Renal pelvis (tissue), 4 donors: ENCODE results near the gene PHACTR2. TPM values are rescaled to one million over a fixed set of nuclear protein-coding genes. Genes with fewer than 3 reads are reported as not detected.
"Not testable (repeated sequence)": the region's sequence is repeated elsewhere in the genome, so short reads cannot be mapped to it uniquely, and the experiment has no call there.

Experiments used
- DNase-seq: peaks from one replicate; pipeline ENCODE4 v3.0.0-alpha.2; 2013
- polyA plus RNA-seq, 3 donors: library from polyadenylated mRNA; unstranded; fragments of 120-200 nt; gene quantifications; one replicate each; pipeline ENCODE4 v1.2.1, GENCODE V29; 2013; ENCODE audit not compliant: insufficient read length in 3 of 3

Gene PHACTR2
- polyA plus RNA-seq, 3 donors: 26.7 to 33.6 (median 32.3) TPM

DNA sequence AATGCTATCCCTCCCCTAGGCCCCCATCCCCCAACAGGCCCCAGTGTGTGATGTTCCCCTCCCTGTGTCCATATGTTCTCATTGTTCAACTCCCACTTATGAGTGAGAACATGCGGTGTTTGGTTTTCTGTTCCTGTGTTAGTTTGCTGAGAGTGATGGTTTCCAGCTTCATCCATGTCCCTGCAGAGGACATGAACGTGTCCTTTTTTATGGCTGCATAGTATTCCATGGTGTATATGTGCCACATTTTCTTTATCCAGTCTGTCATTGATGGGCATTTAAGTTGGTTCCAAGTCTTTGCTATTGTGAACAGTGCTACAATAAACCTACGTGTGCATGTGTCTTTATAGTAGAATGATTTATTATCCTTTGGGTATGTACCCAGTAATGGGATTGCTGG lies 173.9 kb downstream of the PHACTR2 start:
- DNase-seq: not testable (repeated sequence)

- DNase-seq: not testable (repeated sequence)
These were observed 177.3 kb downstream of the PHACTR2 start for GRCh38 chr6:143855057-143855456.

- not testable (repeated sequence) for DNase-seq
These were observed 179.0 kb downstream of the PHACTR2 start for GRCh38 chr6:143856762-143857161.

- DNase-seq: no peak
These were observed 179.9 kb downstream of the PHACTR2 start for GRCh38 chr6:143857651-143858050.

GRCh38 chr6:143859891-143860660 lies 182.3 kb downstream of the PHACTR2 start:
- DNase-seq: no peak

- DNase-seq: no peak
These were observed 186.0 kb downstream of the PHACTR2 start for GRCh38 chr6:143863771-143864170.

- DNase-seq: no peak
These were observed 186.5 kb downstream of the PHACTR2 start, which contains the start of gene ZC2HC1B for GRCh38 chr6:143864234-143864633. Gene ZC2HC1B, plus strand, starts transcription at chr6:143864474. Its CDS starts 66 bp downstream, at chr6:143864540.

DNA sequence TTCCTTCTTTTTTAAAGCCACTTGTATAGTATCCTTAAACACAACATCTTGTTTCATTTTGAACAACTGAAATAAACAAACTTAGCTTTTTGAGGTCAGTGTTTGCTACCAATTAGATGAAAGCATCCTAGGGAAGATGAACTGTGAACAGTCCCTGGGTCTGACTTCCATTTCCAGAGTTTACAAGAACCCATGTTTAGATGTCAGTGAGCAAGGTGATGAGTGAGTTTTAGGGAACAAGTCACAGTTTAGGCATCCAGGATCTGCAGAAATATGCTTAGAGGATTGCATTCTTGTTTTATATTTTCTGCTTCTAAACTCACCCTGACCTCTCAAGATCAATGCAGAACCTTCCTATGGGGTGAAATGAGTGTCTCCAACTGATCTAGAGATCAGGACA lies 189.5 kb downstream of the PHACTR2 start:
- DNase-seq: no peak

DNA sequence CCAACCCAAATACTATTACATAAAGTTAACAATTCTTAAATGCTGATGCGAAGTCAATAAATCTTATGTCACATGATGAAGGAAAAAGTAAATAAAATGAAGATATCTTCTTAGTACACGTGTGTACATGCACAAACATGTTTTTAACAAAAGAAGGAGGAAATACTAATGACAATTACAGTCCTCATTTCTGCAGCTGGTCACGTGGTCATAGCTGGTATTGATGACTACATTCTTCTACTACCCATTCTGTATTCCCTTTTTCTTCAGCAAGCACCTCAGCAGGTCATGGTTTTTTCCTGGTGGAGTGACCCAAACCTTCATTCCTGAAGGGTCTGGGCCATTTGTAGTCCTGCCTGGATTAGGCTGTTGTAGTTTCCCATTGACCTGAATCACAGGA lies 191.0 kb downstream of the PHACTR2 start:
- DNase-seq: not testable (repeated sequence)

- not testable (repeated sequence) for DNase-seq
These were observed 193.5 kb downstream of the PHACTR2 start for GRCh38 chr6:143871202-143871730.

GRCh38 chr6:143872201-143872600 lies 194.4 kb downstream of the PHACTR2 start:
- DNase-seq: no peak

DNA sequence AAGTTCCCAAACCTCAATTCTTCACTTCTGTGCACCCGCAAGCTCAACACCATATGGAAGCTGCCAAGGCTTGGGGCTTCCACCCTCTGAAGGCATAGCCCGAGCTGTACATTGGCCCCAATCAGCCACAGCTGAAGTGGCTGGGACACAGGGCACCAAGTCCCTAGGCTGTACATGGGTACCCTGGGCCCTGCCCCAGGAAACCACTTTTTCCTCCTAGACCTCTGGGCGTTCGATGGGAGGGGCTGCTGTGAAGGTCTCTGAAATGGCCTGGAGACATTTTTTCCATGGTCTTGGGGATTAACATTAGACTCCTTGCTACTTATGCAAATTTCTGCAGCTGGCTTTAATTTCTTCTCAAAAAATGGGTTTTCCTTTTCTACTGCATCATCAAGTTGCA lies 195.8 kb downstream of the PHACTR2 start:
- not testable (repeated sequence) for DNase-seq

DNA sequence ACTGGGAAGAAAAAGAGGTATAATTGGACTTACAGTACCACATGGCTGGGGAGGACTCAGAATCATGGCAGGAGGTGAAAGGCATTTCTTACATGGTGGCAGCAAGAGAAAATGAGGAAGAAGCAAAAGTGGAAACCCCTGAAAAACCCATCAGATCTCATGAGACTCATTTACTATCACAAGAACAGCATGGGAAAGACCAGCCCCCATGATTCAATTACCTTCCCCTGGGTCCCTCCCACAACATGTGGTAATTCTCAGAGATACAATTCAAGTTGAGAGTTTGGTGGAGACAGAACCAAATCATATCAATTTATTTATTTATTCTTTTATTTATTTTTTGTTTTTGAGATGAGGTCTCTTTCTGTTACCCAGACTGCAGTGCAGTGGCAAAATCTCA lies 196.7 kb downstream of the PHACTR2 start:
- DNase-seq: not testable (repeated sequence)

- DNase-seq: no peak
These were observed 200.0 kb downstream of the PHACTR2 start for GRCh38 chr6:143877584-143878271.

GRCh38 chr6:143878272-143878760 lies 200.6 kb downstream of the PHACTR2 start:
- no peak for DNase-seq

DNA sequence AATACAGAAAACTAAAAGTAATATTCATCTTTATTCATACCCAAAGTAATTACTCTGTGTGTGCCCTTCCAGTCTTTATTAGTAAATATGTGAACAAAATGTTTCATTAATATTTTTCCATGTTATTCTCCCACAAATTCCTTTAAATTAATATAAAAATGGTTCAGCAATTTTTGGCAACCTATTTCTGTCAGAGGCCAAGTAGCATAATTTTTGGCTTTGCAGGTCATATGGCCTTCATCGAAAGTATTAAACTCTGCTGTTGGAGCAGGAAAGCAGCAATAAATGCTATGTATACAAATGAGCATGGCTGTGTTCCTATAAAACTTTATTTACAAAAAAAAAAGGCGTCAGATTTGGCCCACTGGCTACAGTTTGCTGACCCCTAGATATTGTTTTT lies 202.6 kb downstream of the PHACTR2 start:
- no peak for DNase-seq

Other genes starting within 250 kb of the PHACTR2 start
- gene ADAT2, start 227.3 kb upstream of the PHACTR2 start, polyA plus RNA-seq: 10 to 100 TPM; 10.6 to 24.6 (median 24.5) TPM
- gene PEX3, start 227.2 kb upstream of the PHACTR2 start, polyA plus RNA-seq: 10 to 100 TPM; 33.6 to 42.9 (median 34.5) TPM
- gene FUCA2, start 166.2 kb upstream of the PHACTR2 start, polyA plus RNA-seq: 10 to 100 TPM; 61.5 to 66.6 (median 62.2) TPM
- gene LTV1, start 165.4 kb downstream of the PHACTR2 start, polyA plus RNA-seq: 10 to 100 TPM; 33.4 to 41.2 (median 38.3) TPM
- gene ZC2HC1B, start 186.5 kb downstream of the PHACTR2 start, polyA plus RNA-seq: under 1 TPM in 1 of 3 donors, not detected in 2; 0.26 TPM